GM23338 (cell line): ENCODE data around the gene TCERG1L. TPM values are rescaled to one million over a fixed set of nuclear protein-coding genes. Genes with fewer than 3 reads are reported as not detected.

ENCODE experiments used
- ATAC-seq: fragments of 200-7000 bp; cut with Tn5 transposase; 3 replicates; pipeline ENCODE4 v1.9.1; 2020
- DNase-seq: peaks from one replicate; pipeline ENCODE4 v3.0.0-alpha.2; 2015; ENCODE audit warnings: low spot score
- H2AFZ ChIP-seq: fragments of 200-600 bp; sonication (generic); 2 replicates; pipeline ENCODE4 v1.8.0; 2016; ENCODE audit warnings: antibody characterized with exemption, mild to moderate bottlenecking, moderate library complexity
- H3F3A ChIP-seq: fragments of 200-600 bp; sonication (generic); replicated peaks from 2 replicates; pipeline ENCODE4 v1.8.0; 2017; ENCODE audit warnings: antibody characterized with exemption, mixed run types, low read depth
- H3K27ac ChIP-seq: fragments of 200-600 bp; sonication (generic); 2 replicates; pipeline ENCODE4 v1.6.1; 2016; ENCODE audit warnings: low read depth
- H3K27me3 ChIP-seq: fragments of 200-600 bp; sonication (generic); 2 replicates; pipeline ENCODE4 v1.8.0; 2016; ENCODE audit warnings: mild to moderate bottlenecking, mixed run types, moderate library complexity; ENCODE audit not compliant: insufficient read depth
- H3K36me3 ChIP-seq: fragments of 200-600 bp; sonication (generic); 2 replicates; pipeline ENCODE4 v1.8.0; 2016; ENCODE audit warnings: mild to moderate bottlenecking; ENCODE audit not compliant: insufficient read depth
- H3K4me1 ChIP-seq: fragments of 200-600 bp; sonication (generic); 2 replicates; pipeline ENCODE4 v1.8.0; 2016; ENCODE audit warnings: mild to moderate bottlenecking, moderate library complexity; ENCODE audit not compliant: insufficient read depth
- H3K4me2 ChIP-seq: fragments of 200-600 bp; sonication (generic); 2 replicates; pipeline ENCODE4 v1.7.1; 2017; ENCODE audit warnings: mixed run types
- H3K4me3 ChIP-seq: fragments of 200-600 bp; sonication (generic); 2 replicates; pipeline ENCODE4 v1.6.1; 2016; ENCODE audit warnings: mixed run types
- H3K79me2 ChIP-seq: fragments of 200-600 bp; sonication (generic); replicated peaks from 2 replicates; pipeline ENCODE4 v1.8.0; 2017; ENCODE audit warnings: mild to moderate bottlenecking; ENCODE audit not compliant: insufficient read depth
- H3K9me2 ChIP-seq: fragments of 200-600 bp; sonication (generic); 2 replicates; pipeline ENCODE4 v1.8.0; 2017; ENCODE audit not compliant: insufficient read depth
- H4K20me1 ChIP-seq: fragments of 200-600 bp; sonication (generic); replicated peaks from 2 replicates; pipeline ENCODE4 v1.8.0; 2017; ENCODE audit warnings: mild to moderate bottlenecking; ENCODE audit not compliant: insufficient read depth
- H3K27ac Mint-ChIP-seq: 2 replicates; pipeline ENCODE4 v1.8.0; 2020; ENCODE audit warnings: inconsistent platforms, mild to moderate bottlenecking, moderate library complexity, mixed read lengths
- H3K27me3 Mint-ChIP-seq: 3 replicates; pipeline ENCODE4 v1.8.0; 2022; ENCODE audit warnings: low read depth, mild to moderate bottlenecking, moderate library complexity, mixed read lengths, inconsistent platforms; ENCODE audit not compliant: insufficient read depth, poor library complexity
- H3K36me3 Mint-ChIP-seq: 3 replicates; pipeline ENCODE4 v1.8.0; 2021; ENCODE audit warnings: low read depth, mild to moderate bottlenecking, inconsistent platforms, moderate library complexity, mixed read lengths
- H3K4me1 Mint-ChIP-seq: 3 replicates; pipeline ENCODE4 v1.8.0; 2020; ENCODE audit warnings: mild to moderate bottlenecking, inconsistent platforms, mixed read lengths
- H3K4me3 Mint-ChIP-seq: 3 replicates; pipeline ENCODE4 v1.8.0; 2021; ENCODE audit warnings: moderate library complexity, mild to moderate bottlenecking, inconsistent platforms, mixed read lengths
- H3K9me3 Mint-ChIP-seq: 3 replicates; pipeline ENCODE4 v1.8.0; 2020; ENCODE audit warnings: moderate library complexity, mild to moderate bottlenecking, inconsistent platforms, mixed read lengths
- CREB1 ChIP-seq: fragments of 250-450 bp; sonication (Bioruptor Pico); IDR thresholded peaks from 2 replicates; pipeline ENCODE4 v1.5.0; 2020; ENCODE audit warnings: low read depth, mild to moderate bottlenecking, moderate library complexity
- EZH2 ChIP-seq: fragments of 200-600 bp; sonication (generic); IDR thresholded peaks from one replicate; pipeline ENCODE4 v1.8.0; 2017; ENCODE audit warnings: antibody characterized with exemption, mild to moderate bottlenecking, low read depth; ENCODE audit not compliant: unreplicated experiment
- JUNB ChIP-seq: IDR thresholded peaks from one replicate; pipeline ENCODE4 v1.6.1; 2016; ENCODE audit warnings: antibody characterized with exemption; ENCODE audit not compliant: unreplicated experiment
- NANOG ChIP-seq: IDR thresholded peaks from 2 replicates; pipeline ENCODE4 v1.6.1; 2016; ENCODE audit warnings: antibody characterized with exemption, borderline replicate concordance
- STAT1 ChIP-seq: IDR thresholded peaks from one replicate; pipeline ENCODE4 v1.6.1; 2016; ENCODE audit warnings: antibody characterized with exemption; ENCODE audit not compliant: unreplicated experiment
- polyA plus RNA-seq: library from polyadenylated mRNA; unstranded; fragments of >200 nt; fragmentation: Nextera tagmentation; extraction: Ambion mirVana; gene quantifications from 2 replicates; pipeline ENCODE4 v1.2.1, GENCODE V29; 2016
- total RNA-seq: library from RNA; depleted of rRNA; stranded (reverse); fragments of >200 nt; shearing (Covaris generic); gene quantifications from 2 replicates; pipeline ENCODE4 v1.2.3, GENCODE V29; 2014
- TF ChIP-seq, protein P1 (sequence below): fragments of 250-450 bp; sonication (Bioruptor Pico); IDR thresholded peaks from 2 replicates; pipeline ENCODE4 v1.5.0; 2020; ENCODE audit warnings: mild to moderate bottlenecking, moderate library complexity
- TF ChIP-seq, protein P2 (sequence below), 2 experiments: fragments of 200-600 bp in 1 of 2; sonication (generic) in 1 of 2; conservative IDR thresholded peaks; 2 replicates each; pipeline versions ENCODE4 v1.5.1 to v1.6.1; 2016 to 2017; ENCODE audit warnings: antibody characterized with exemption in 2 of 2, low read depth in 2 of 2, mild to moderate bottlenecking in 2 of 2, moderate library complexity in 1 of 2

Gene TCERG1L
- total and polyA plus RNA-seq, 2 experiments from 2014 or later: 3.9 to 5.5 TPM

GRCh38 chr10:131246775-131247174, 64.7 kb downstream of the TCERG1L start:
- DNase-seq (no peak), ATAC-seq (no peak)
- H2AFZ ChIP-seq: no peak overlapping the region
- peaks cover 25% of the 10 kb centered on the region; the same call in 2 of the 3 replicates for H3K36me3 Mint-ChIP-seq
- no peak overlapping the region for H3K4me3 ChIP-seq
- no peak overlapping the region for H3K4me3 Mint-ChIP-seq
- no peak overlapping the region for H3K27ac Mint-ChIP-seq
- H3K36me3 ChIP-seq: no peaks in the 10 kb centered on the region
- no peaks in the 10 kb centered on the region for H4K20me1 ChIP-seq
- no peak overlapping the region for H3K4me2 ChIP-seq
- H3K9me3 Mint-ChIP-seq: peaks cover 70% of the 10 kb centered on the region
- peaks cover 4% of the 10 kb centered on the region; the same call in 2 of the 3 replicates for H3K4me1 Mint-ChIP-seq
- no peak overlapping the region for H3K27ac ChIP-seq
- H3F3A ChIP-seq: no peaks in the 10 kb centered on the region
- TF ChIP-seq EZH2 (no peak), JUNB (no peak), CREB1 (CRISPR knock-in tag) (no peak), STAT1 (no peak), NANOG (no peak)
- TF ChIP-seq, protein P1, sequence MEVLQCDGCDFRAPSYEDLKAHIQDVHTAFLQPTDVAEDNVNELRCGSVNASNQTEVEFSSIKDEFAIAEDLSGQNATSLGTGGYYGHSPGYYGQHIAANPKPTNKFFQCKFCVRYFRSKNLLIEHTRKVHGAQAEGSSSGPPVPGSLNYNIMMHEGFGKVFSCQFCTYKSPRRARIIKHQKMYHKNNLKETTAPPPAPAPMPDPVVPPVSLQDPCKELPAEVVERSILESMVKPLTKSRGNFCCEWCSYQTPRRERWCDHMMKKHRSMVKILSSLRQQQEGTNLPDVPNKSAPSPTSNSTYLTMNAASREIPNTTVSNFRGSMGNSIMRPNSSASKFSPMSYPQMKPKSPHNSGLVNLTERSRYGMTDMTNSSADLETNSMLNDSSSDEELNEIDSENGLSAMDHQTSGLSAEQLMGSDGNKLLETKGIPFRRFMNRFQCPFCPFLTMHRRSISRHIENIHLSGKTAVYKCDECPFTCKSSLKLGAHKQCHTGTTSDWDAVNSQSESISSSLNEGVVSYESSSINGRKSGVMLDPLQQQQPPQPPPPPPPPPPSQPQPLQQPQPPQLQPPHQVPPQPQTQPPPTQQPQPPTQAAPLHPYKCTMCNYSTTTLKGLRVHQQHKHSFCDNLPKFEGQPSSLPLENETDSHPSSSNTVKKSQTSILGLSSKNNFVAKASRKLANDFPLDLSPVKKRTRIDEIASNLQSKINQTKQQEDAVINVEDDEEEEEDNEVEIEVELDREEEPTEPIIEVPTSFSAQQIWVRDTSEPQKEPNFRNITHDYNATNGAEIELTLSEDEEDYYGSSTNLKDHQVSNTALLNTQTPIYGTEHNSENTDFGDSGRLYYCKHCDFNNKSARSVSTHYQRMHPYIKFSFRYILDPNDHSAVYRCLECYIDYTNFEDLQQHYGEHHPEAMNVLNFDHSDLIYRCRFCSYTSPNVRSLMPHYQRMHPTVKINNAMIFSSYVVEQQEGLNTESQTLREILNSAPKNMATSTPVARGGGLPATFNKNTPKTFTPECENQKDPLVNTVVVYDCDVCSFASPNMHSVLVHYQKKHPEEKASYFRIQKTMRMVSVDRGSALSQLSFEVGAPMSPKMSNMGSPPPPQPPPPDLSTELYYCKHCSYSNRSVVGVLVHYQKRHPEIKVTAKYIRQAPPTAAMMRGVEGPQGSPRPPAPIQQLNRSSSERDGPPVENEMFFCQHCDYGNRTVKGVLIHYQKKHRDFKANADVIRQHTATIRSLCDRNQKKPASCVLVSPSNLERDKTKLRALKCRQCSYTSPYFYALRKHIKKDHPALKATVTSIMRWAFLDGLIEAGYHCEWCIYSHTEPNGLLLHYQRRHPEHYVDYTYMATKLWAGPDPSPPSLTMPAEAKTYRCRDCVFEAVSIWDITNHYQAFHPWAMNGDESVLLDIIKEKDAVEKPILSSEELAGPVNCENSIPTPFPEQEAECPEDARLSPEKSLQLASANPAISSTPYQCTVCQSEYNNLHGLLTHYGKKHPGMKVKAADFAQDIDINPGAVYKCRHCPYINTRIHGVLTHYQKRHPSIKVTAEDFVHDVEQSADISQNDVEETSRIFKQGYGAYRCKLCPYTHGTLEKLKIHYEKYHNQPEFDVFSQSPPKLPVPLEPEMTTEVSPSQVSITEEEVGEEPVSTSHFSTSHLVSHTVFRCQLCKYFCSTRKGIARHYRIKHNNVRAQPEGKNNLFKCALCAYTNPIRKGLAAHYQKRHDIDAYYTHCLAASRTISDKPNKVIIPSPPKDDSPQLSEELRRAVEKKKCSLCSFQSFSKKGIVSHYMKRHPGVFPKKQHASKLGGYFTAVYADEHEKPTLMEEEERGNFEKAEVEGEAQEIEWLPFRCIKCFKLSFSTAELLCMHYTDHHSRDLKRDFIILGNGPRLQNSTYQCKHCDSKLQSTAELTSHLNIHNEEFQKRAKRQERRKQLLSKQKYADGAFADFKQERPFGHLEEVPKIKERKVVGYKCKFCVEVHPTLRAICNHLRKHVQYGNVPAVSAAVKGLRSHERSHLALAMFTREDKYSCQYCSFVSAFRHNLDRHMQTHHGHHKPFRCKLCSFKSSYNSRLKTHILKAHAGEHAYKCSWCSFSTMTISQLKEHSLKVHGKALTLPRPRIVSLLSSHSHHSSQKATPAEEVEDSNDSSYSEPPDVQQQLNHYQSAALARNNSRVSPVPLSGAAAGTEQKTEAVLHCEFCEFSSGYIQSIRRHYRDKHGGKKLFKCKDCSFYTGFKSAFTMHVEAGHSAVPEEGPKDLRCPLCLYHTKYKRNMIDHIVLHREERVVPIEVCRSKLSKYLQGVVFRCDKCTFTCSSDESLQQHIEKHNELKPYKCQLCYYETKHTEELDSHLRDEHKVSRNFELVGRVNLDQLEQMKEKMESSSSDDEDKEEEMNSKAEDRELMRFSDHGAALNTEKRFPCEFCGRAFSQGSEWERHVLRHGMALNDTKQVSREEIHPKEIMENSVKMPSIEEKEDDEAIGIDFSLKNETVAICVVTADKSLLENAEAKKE: no peak
- TF ChIP-seq, protein P2, sequence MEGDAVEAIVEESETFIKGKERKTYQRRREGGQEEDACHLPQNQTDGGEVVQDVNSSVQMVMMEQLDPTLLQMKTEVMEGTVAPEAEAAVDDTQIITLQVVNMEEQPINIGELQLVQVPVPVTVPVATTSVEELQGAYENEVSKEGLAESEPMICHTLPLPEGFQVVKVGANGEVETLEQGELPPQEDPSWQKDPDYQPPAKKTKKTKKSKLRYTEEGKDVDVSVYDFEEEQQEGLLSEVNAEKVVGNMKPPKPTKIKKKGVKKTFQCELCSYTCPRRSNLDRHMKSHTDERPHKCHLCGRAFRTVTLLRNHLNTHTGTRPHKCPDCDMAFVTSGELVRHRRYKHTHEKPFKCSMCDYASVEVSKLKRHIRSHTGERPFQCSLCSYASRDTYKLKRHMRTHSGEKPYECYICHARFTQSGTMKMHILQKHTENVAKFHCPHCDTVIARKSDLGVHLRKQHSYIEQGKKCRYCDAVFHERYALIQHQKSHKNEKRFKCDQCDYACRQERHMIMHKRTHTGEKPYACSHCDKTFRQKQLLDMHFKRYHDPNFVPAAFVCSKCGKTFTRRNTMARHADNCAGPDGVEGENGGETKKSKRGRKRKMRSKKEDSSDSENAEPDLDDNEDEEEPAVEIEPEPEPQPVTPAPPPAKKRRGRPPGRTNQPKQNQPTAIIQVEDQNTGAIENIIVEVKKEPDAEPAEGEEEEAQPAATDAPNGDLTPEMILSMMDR (conservative IDR thresholded peaks at IDR 0.05; ENCODE audit: low read depth in 2 of 2): no peak
- H3K4me1 ChIP-seq: no peaks in the 10 kb centered on the region
- no peaks in the 10 kb centered on the region for H3K79me2 ChIP-seq
- no peaks in the 10 kb centered on the region for H3K27me3 ChIP-seq
- peaks cover 3% of the 10 kb centered on the region for H3K27me3 Mint-ChIP-seq
- no peaks in the 10 kb centered on the region for H3K9me2 ChIP-seq
